Hepatocyte (in vitro differentiated cells): ENCODE data around the gene MAD1L1. TPM values are rescaled to one million over a fixed set of nuclear protein-coding genes. Genes with fewer than 3 reads are reported as not detected.

Experiments
- DNase-seq: peaks from one replicate; pipeline ENCODE4 v3.0.0-alpha.2; 2016; ENCODE audit warnings: low spot score
- H2AFZ ChIP-seq: fragments of 200-600 bp; sonication (generic); 2 replicates; pipeline ENCODE4 v1.6.0; 2016; ENCODE audit warnings: antibody characterized with exemption, mild to moderate bottlenecking
- H3K27ac ChIP-seq: fragments of 200-600 bp; sonication (generic); 2 replicates; pipeline ENCODE4 v1.5.1; 2016; ENCODE audit warnings: mild to moderate bottlenecking
- H3K27me3 ChIP-seq: fragments of 200-600 bp; sonication (generic); 2 replicates; pipeline ENCODE4 v1.6.1; 2016
- H3K36me3 ChIP-seq: fragments of 200-600 bp; sonication (generic); replicated peaks from 2 replicates; pipeline ENCODE4 v1.5.1; 2016; ENCODE audit warnings: low read depth; ENCODE audit not compliant: insufficient read depth
- H3K4me1 ChIP-seq: fragments of 200-600 bp; sonication (generic); 2 replicates; pipeline ENCODE4 v1.5.1; 2016; ENCODE audit warnings: mild to moderate bottlenecking, moderate library complexity; ENCODE audit not compliant: insufficient read depth
- H3K4me2 ChIP-seq: fragments of 200-600 bp; sonication (generic); 2 replicates; pipeline ENCODE4 v1.6.0; 2016
- H3K4me3 ChIP-seq: fragments of 200-600 bp; sonication (generic); 2 replicates; pipeline ENCODE4 v1.5.1; 2016; ENCODE audit warnings: mild to moderate bottlenecking
- H3K79me2 ChIP-seq: fragments of 200-600 bp; sonication (generic); 2 replicates; pipeline ENCODE4 v1.6.0; 2017; ENCODE audit warnings: mild to moderate bottlenecking
- H3K9me2 ChIP-seq: fragments of 200-600 bp; sonication (generic); replicated peaks from 2 replicates; pipeline ENCODE4 v1.6.0; 2017; ENCODE audit warnings: mild to moderate bottlenecking; ENCODE audit not compliant: insufficient read depth
- H3K9me3 ChIP-seq: fragments of 200-600 bp; sonication (generic); 2 replicates; pipeline ENCODE4 v1.5.1; 2016; ENCODE audit warnings: low read depth, mild to moderate bottlenecking
- H4K20me1 ChIP-seq: fragments of 200-600 bp; sonication (generic); 2 replicates; pipeline ENCODE4 v1.6.0; 2016; ENCODE audit warnings: mild to moderate bottlenecking; ENCODE audit not compliant: insufficient read depth, poor library complexity, severe bottlenecking
- CTCF ChIP-seq: fragments of 200-600 bp; sonication (generic); IDR thresholded peaks from 2 replicates; pipeline ENCODE4 v1.5.1; 2016; ENCODE audit warnings: antibody characterized with exemption, mild to moderate bottlenecking; ENCODE audit not compliant: poor library complexity
- EZH2 ChIP-seq: fragments of 200-600 bp; sonication (generic); IDR thresholded peaks from 2 replicates; pipeline ENCODE4 v1.6.1; 2016; ENCODE audit warnings: antibody characterized with exemption, mild to moderate bottlenecking, borderline replicate concordance
- EZH2phosphoT487 ChIP-seq: fragments of 200-600 bp; sonication (generic); IDR thresholded peaks from one replicate; pipeline ENCODE4 v1.6.1; 2018; ENCODE audit warnings: antibody characterized with exemption, mild to moderate bottlenecking, low read depth, moderate library complexity; ENCODE audit not compliant: unreplicated experiment, severe bottlenecking
- WGBS: methylation state at CpG from one replicate; pipeline ENCODE4 v1.1.6; 2016; ENCODE audit warnings: low lambda C conversion rate; ENCODE audit errors: missing lambda C conversion rate; 5-methylcytosine and 5-hydroxymethylcytosine counted together
- polyA plus RNA-seq: library from polyadenylated mRNA; unstranded; fragments of >200 nt; fragmentation: Nextera tagmentation; extraction: Ambion mirVana; gene quantifications from 2 replicates; pipeline ENCODE4 v1.2.1, GENCODE V29; 2016
- total RNA-seq: library from RNA; depleted of rRNA; stranded (reverse); fragments of >200 nt; gene quantifications from 2 replicates; pipeline ENCODE4 v1.2.3, GENCODE V29; 2014

The MAD1L1 gene
- total and polyA plus RNA-seq, 2 experiments from 2014 or later = 30.7 to 31.0 TPM

GRCh38 chr7:2159176-2159520 lies 73.6 kb downstream of the MAD1L1 start:
- Histone ChIP-seq H3K27ac (no peak overlapping the region), H4K20me1 (no peaks in the 10 kb centered on the region), H3K79me2 (peaks cover 9% of the 10 kb centered on the region), H3K4me3 (no peak overlapping the region), H3K27me3 (no peaks in the 10 kb centered on the region), H3K36me3 (no peaks in the 10 kb centered on the region), H3K4me2 (no peak overlapping the region), H2AFZ (no peak overlapping the region), H3K4me1 (peaks cover 36% of the 10 kb centered on the region), H3K9me3 (no peaks in the 10 kb centered on the region), H3K9me2 (no peaks in the 10 kb centered on the region)
- DNase-seq = no peak
- TF ChIP-seq EZH2 (no peak), CTCF (no peak), EZH2phosphoT487 (no peak)
- 89% methylated on average over 8 of the region's 8 CpGs for whole genome bisulfite sequencing

GRCh38 chr7:2158331-2159175 lies 74.2 kb downstream of the MAD1L1 start:
- Histone ChIP-seq H3K4me3 (no peak overlapping the region), H2AFZ (no peak overlapping the region), H3K36me3 (no peaks in the 10 kb centered on the region), H3K27me3 (no peaks in the 10 kb centered on the region), H3K9me3 (no peaks in the 10 kb centered on the region), H3K27ac (peak overlapping the region; percentile 81), H3K4me1 (peaks cover 32% of the 10 kb centered on the region), H4K20me1 (no peaks in the 10 kb centered on the region), H3K79me2 (peaks cover 9% of the 10 kb centered on the region), H3K9me2 (no peaks in the 10 kb centered on the region), H3K4me2 (peak overlapping the region; percentile 26)
- TF ChIP-seq EZH2phosphoT487 (no peak), EZH2 (no peak), CTCF (no peak)
- no peak for DNase-seq
- 92% methylated on average over 13 of the region's 13 CpGs for WGBS

GRCh38 chr7:2157473-2158279 lies 75.1 kb downstream of the MAD1L1 start:
- Histone ChIP-seq H3K4me2 (peak overlapping the region; percentile 26), H4K20me1 (no peaks in the 10 kb centered on the region), H2AFZ (no peak overlapping the region), H3K27ac (peak overlapping the region; percentile 81), H3K27me3 (no peaks in the 10 kb centered on the region), H3K36me3 (no peaks in the 10 kb centered on the region), H3K4me3 (no peak overlapping the region), H3K9me3 (no peaks in the 10 kb centered on the region), H3K4me1 (peaks cover 24% of the 10 kb centered on the region), H3K79me2 (peaks cover 12% of the 10 kb centered on the region), H3K9me2 (no peaks in the 10 kb centered on the region)
- DNase-seq = peak; percentile 83
- 41% methylated on average over 19 of the region's 19 CpGs for WGBS
- TF ChIP-seq EZH2phosphoT487 (peak; percentile 98), CTCF (no peak)
